Mucosa of rectum (tissue), 2 donors: ENCODE data around the gene VDR.

ENCODE experiments used
- H3K27ac ChIP-seq, 2 donors: one replicate each; pipeline ENCODE4 v1.7.0; 2013; ENCODE audit warnings: inconsistent platforms in 2 of 2, low read depth in 2 of 2, low read length in 2 of 2
- H3K27me3 ChIP-seq, 2 donors: one replicate each; pipeline ENCODE4 v1.7.0; 2013; ENCODE audit warnings: low read length in 2 of 2; ENCODE audit not compliant: control insufficient read depth in 2 of 2, insufficient read depth in 2 of 2
- H3K36me3 ChIP-seq, 2 donors: one replicate each; pipeline ENCODE4 v1.7.0; 2013; ENCODE audit warnings: low read length in 2 of 2; ENCODE audit not compliant: control insufficient read depth in 2 of 2, insufficient read depth in 2 of 2
- H3K4me1 ChIP-seq, 2 donors: one replicate each; pipeline ENCODE4 v1.7.0; 2013; ENCODE audit warnings: low read length in 2 of 2, mild to moderate bottlenecking in 1 of 2; ENCODE audit not compliant: control insufficient read depth in 2 of 2, insufficient read depth in 2 of 2
- H3K4me3 ChIP-seq, 2 donors: one replicate each; pipeline ENCODE4 v1.7.0; 2013; ENCODE audit warnings: low read length in 2 of 2
- H3K9ac ChIP-seq, 2 donors: one replicate each; pipeline ENCODE4 v1.7.0; 2013; ENCODE audit warnings: low read length in 2 of 2, low read depth in 1 of 2, mild to moderate bottlenecking in 1 of 2
- H3K9me3 ChIP-seq, 2 donors: one replicate each; pipeline ENCODE4 v1.7.0; 2013; ENCODE audit warnings: low read length in 2 of 2; ENCODE audit not compliant: control insufficient read depth in 2 of 2
- donor health status: healthy.
- donor health status: Normal muscosa, but diverticular disease.

VDR gene

GRCh38 chr12:47801170-47801903 is 103.5 kb downstream of the VDR start:
- Histone ChIP-seq H3K27ac (no peak overlapping the region), H3K9me3 (no peaks in the 10 kb centered on the region), H3K4me3 (no peak overlapping the region), H3K36me3 (peaks cover 0 to 2% of the 10 kb centered on the region in 2 donors), H3K9ac (no peak overlapping the region), H3K27me3 (no peaks in the 10 kb centered on the region), H3K4me1 (peaks cover 13 to 41% of the 10 kb centered on the region in 2 donors)

- Histone ChIP-seq H3K27ac (no peak overlapping the region), H3K9ac (no peak overlapping the region)
These were observed 104.2 kb downstream of the VDR start for GRCh38 chr12:47800582-47800981.

GRCh38 chr12:47799357-47799955 is 105.3 kb downstream of the VDR start:
- no peak overlapping the region for H3K9ac ChIP-seq
- H3K36me3 ChIP-seq: peaks cover 13% of the 10 kb centered on the region in 2 donors
- no peak overlapping the region for H3K4me3 ChIP-seq
- H3K27ac ChIP-seq: no peak overlapping the region
- peaks cover 7 to 29% of the 10 kb centered on the region in 2 donors for H3K4me1 ChIP-seq
- no peaks in the 10 kb centered on the region for H3K27me3 ChIP-seq
- H3K9me3 ChIP-seq: no peaks in the 10 kb centered on the region

More at GRCh38 chr12:47800582-47800981, 104.2 kb downstream of the VDR start:
- H3K27me3 ChIP-seq: no peaks in the 10 kb centered on the region
- peaks cover 9 to 36% of the 10 kb centered on the region in 2 donors for H3K4me1 ChIP-seq
- no peaks in the 10 kb centered on the region for H3K9me3 ChIP-seq
- H3K4me3 ChIP-seq: no peak overlapping the region
- H3K36me3 ChIP-seq: peaks cover 6 to 7% of the 10 kb centered on the region in 2 donors

GRCh38 chr12:47798382-47798948 is 106.3 kb downstream of the VDR start:
- no peaks in the 10 kb centered on the region for H3K9me3 ChIP-seq
- no peaks in the 10 kb centered on the region for H3K27me3 ChIP-seq
- H3K36me3 ChIP-seq: peaks cover 16 to 18% of the 10 kb centered on the region in 2 donors
- no peak overlapping the region for H3K9ac ChIP-seq
- no peak overlapping the region for H3K4me3 ChIP-seq
- H3K4me1 ChIP-seq: peaks cover 3 to 26% of the 10 kb centered on the region in 2 donors
- no peak overlapping the region for H3K27ac ChIP-seq

- Histone ChIP-seq H3K36me3 (peaks cover 16 to 24% of the 10 kb centered on the region in 2 donors), H3K27me3 (no peaks in the 10 kb centered on the region), H3K4me3 (no peak overlapping the region), H3K27ac (no peak overlapping the region), H3K9me3 (no peaks in the 10 kb centered on the region), H3K9ac (no peak overlapping the region), H3K4me1 (peaks cover 3 to 18% of the 10 kb centered on the region in 2 donors)
These were observed 107.4 kb downstream of the VDR start for GRCh38 chr12:47797441-47797840.

GRCh38 chr12:47795814-47796411 is 108.9 kb downstream of the VDR start:
- Histone ChIP-seq H3K27me3 (no peaks in the 10 kb centered on the region), H3K4me1 (peaks cover 0 to 7% of the 10 kb centered on the region in 2 donors), H3K27ac (no peak overlapping the region), H3K36me3 (peaks cover 23 to 30% of the 10 kb centered on the region in 2 donors), H3K9ac (no peak overlapping the region), H3K4me3 (no peak overlapping the region), H3K9me3 (no peaks in the 10 kb centered on the region)

GRCh38 chr12:47795121-47795813 is 109.5 kb downstream of the VDR start:
- Histone ChIP-seq H3K36me3 (peaks cover 26 to 36% of the 10 kb centered on the region in 2 donors), H3K9me3 (no peaks in the 10 kb centered on the region), H3K9ac (no peak overlapping the region), H3K4me3 (no peak overlapping the region), H3K4me1 (peaks cover 0 to 7% of the 10 kb centered on the region in 2 donors), H3K27me3 (no peaks in the 10 kb centered on the region), H3K27ac (no peak overlapping the region)

GRCh38 chr12:47794679-47795078 is 110.1 kb downstream of the VDR start:
- Histone ChIP-seq H3K27ac (no peak overlapping the region), H3K9me3 (no peaks in the 10 kb centered on the region), H3K4me3 (no peak overlapping the region), H3K27me3 (no peaks in the 10 kb centered on the region), H3K9ac (no peak overlapping the region), H3K4me1 (peaks cover 0 to 3% of the 10 kb centered on the region in 2 donors), H3K36me3 (peaks cover 26 to 39% of the 10 kb centered on the region in 2 donors)

GRCh38 chr12:47793015-47793681 is 111.6 kb downstream of the VDR start:
- Histone ChIP-seq H3K27me3 (no peaks in the 10 kb centered on the region), H3K36me3 (peaks cover 41 to 53% of the 10 kb centered on the region in 2 donors), H3K27ac (no peak overlapping the region), H3K9me3 (no peaks in the 10 kb centered on the region), H3K9ac (no peak overlapping the region), H3K4me3 (no peak overlapping the region), H3K4me1 (no peaks in the 10 kb centered on the region)
